ENCODE results near the gene TMTC1.
"Not testable (repeated sequence)": the region's sequence is repeated elsewhere in the genome, so short reads cannot be mapped to it uniquely, and the experiment has no call there.

Gene TMTC1

DNA sequence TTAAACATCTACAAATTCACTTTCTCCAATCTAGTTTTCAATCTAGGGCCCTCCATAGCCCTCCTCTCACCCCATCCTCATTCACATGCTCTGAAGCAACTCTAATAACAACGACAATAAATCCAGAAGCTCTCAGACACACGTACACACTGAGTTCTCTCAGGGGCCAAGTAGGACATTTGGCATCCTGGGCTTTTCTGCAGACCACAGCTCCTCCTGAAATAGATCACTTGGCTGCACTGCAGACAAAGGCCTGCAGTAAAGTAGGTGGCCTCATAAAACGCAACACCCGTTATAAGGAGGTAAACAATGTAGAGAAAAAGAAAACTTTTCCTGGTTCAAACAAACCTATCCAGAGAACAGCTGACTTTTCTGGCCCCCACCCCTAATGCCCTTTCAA lies 111.2 kb downstream of the TMTC1 start:
- no peak for DNase-seq (ENCODE audit: low read depth in 2 of 2)

DNA sequence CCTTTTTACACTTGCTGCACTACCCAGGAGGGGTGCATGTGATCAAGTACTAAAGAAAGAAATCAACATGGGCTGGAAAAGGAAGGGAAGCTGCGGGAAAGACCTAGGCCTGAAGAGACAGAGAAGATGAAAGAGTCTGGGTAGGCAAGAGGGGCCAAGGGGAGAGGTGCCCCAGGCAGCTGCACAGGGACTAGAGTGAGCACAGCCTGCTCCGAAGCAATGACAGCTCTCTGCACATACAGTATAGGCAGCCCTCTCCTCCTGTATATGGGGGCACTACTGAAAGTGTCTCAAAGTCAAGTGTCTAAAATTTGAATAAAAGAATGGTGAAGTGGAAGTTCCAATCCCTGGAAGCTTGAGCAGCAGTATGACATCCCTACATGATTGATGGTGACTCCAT lies 112.0 kb downstream of the TMTC1 start:
- no peak for DNase-seq (ENCODE audit: low read depth in 2 of 2)

DNA sequence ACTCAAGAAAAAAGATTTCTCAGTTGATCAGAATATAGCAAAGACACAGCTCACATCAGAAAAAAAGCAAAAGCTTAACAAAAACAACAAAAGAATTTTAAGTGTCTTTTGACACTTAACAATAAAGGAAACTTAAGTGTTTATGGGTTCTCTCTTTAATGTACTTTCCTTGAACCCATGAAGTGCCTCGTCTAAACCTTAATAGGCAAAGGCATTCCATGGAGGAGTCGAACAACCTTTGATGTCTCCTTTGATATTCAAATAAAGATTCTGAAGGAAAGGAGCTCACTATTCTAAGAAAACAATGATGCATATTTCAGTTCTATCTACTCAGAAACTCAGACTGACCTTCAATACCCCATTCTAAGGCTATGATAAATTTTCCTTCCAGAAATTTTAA lies 116.7 kb downstream of the TMTC1 start:
- no peak for DNase-seq (ENCODE audit: low read depth in 2 of 2)

DNA sequence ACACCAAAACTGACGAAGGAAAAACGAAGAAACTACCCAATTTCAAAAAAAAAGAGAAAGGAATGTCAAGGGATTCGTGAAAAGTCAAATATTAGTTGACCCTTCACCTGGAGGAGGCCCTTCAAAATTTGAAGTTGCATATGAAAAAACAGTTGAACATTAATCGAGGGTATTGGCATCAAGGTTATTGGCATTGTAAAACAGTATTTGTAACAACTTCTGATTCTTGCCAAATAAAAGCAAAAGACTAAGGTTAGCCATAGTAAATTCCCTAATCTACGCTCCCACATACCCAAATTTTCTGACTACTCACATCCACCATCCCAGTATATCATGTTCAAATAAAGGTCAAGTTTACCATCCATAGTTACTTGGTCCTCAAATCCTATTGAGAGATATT lies 118.6 kb downstream of the TMTC1 start:
- no peak for DNase-seq (ENCODE audit: low read depth in 2 of 2)

DNA sequence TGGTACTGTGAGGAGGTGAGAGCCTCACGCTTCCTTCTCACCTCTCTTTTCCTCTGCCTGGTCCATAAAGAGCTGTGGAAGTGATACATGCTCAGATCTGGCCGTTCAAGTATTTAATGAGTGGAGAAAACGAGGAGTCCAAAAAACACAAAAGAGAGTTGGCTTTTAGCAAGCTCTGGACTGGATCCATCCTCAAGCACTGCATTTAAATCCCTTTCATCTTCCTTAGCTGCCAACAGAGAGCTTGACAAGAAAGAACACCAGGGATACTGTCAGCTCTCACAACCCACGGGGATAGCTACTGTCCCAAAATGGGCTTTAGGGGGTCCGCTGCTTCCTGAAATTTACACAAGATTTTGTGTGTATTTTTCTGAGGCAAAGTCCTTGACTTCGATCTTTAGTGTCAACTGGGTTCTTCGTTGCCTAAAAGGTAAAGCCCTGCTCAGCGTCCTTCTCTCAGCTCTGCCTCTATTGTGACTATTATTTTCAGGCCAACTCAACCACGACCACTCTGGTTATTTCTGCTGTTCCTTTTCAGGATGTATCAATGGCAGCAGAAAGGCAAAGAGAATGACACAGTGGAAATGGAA lies 120.9 kb downstream of the TMTC1 start:
- DNase-seq (ENCODE audit: low read depth in 2 of 2), result no peak

DNA sequence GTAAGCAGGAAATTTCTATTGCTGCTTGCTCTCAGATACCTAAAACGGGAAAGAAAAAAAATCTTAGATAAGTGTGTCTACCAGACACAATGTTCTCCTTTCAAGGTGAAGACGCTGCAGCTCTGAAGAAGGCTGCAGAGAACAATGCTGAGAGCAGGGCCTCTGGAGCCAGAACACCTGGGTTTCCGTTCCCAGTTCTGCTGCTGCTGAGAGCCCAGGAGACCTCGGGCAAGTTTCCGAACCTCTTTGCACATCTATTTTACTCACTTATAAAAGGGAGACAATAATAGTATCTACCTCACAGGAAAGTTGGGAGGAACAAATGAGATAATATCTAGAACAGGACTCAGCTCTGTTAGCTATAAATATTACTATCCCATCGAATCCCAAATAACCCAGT lies 122.9 kb downstream of the TMTC1 start:
- DNase-seq (ENCODE audit: low read depth in 2 of 2), result no peak

DNA sequence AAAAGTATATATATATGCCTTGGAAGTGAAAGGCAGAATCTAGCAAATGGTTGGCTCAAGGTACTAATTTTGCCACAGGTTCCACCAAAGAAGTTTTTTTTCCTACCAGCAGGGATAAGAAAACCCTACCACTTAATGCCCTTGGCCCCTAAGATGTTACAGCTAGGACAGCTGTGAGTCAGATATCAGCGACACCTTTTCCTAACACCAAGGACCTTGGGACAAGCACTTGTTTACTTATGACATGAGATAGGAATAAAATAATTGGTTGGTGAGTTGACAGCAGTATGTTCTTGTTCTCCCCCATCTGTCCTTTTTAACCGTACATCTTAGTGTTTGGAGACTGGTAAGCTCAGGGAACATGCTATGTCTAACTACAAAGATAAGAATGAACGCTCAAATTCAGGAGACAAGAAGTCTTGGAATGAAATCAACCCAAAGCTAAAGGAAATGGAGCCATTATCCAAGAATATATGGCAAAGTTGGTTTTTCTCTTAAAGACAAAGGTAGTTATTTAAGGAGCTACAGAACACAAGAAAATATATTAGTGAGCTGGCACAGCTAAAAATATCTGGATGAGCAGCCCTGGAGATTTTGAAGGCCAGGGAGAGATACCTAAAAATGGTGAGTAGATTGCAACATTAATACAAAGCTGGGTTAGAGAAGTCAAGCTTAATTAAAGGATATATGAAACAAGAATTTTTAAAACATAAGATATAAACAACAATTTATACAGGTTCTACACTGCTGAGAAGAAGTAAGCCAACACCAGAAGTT lies 126.8 kb downstream of the TMTC1 start:
- no peak for DNase-seq (ENCODE audit: low read depth in 2 of 2)

DNA sequence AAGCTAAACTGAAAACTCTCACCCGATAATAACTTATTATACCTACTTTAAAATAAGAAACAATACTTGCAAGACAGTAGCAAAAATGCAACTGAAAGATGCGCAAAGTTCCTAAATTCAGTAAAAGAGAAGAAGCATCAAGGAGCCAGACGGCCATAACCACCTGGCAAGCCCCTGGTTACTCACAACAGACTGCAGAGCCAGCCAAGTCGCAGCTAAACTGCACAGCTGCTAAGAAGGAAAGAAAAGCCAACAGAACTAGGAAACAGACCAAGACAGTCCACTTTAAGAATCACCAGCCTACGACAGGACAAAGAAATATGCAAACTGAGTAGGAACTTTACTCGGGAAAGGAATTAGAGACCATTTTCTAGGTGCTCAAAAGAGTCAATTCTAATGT lies 127.9 kb downstream of the TMTC1 start:
- DNase-seq (ENCODE audit: low read depth in 2 of 2), result no peak

DNA sequence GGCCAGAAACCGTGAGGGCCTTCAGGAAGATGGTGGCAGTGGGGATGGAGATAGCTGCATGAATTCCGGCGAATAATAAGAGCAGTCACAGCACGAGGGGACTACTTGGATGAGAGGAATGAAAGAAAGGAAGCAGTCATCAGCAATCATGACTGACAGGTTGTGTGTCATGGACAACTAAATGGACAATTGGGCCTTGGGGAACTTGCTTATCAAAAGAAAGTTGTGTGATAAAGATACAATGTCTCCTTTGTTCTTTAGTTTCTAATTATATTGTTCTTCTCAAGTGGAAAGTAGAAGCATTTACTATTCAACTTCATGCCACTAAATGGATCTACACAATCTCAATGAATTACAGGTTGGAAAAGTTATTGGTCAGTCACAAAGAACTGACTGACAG lies 130.5 kb downstream of the TMTC1 start:
- no peak for DNase-seq (ENCODE audit: low read depth in 2 of 2)

DNA sequence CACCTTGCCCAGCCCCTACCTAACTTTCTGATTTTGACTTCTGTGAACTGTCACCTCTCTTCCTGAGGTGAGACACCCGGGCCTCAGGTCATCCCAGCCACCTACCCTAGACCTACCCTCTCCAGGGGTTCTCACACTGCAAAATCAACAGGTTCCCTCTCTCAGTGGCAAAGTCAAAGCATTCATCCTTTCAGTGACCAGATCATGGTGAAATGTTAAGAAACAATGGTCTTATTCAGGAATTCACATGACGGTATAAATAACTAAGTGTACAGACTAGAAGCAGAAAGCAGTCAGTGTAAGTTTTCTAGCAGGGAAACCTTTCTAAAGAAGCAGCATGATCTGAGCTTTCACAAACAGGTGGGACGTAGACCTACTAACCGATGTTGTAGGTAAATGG lies 133.4 kb downstream of the TMTC1 start:
- no peak for DNase-seq (ENCODE audit: low read depth in 2 of 2)

DNA sequence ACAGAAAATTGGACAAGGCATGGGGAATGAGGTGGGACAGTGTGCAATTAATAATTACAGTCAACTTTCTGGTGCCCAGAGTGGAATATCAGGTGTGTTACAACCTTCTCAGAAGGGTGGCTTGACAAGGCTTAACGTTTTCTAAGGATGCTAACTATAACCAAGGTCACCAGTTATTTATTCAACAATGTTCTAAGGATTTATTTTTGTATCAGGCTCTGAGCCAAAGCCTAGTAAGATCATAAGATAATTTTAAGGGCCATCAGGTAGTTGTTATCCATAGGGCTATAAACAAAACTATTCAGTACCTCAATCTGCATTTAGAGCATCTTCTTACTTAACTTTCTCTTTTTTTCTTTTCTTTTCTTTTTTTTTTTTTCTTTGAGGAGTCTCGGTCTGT lies 134.0 kb downstream of the TMTC1 start:
- DNase-seq (ENCODE audit: low read depth in 2 of 2), result no peak

DNA sequence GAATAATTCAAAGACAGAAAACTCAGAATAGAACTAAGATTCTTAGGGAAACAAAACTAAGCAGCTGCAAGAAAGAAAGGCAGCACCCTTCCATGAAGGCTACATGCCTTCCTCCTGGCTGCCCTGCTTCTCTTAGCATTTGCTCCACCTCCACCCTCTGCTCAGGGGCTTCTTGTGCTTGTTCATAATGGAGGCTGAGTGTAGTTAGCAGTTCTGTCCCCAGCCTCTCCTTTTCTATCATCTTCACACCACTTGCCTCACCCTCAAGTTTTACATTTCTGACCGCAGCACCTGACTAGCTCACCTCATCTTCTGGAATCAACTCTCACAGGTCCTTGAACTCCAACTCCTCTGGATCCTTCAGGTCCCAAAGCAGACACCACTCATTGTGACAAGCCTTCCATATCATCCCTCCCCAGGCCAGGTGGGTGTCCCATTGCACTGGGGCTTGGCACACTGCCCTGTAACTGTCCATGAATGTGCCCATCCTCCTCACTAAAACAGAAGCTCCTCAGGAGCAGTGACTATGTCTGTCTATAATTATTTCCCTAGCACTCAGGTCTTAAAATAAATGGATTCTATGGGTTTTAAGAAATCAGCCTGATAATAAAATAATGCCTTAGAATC lies 139.1 kb downstream of the TMTC1 start:
- no peak for DNase-seq (ENCODE audit: low read depth in 2 of 2)

DNA sequence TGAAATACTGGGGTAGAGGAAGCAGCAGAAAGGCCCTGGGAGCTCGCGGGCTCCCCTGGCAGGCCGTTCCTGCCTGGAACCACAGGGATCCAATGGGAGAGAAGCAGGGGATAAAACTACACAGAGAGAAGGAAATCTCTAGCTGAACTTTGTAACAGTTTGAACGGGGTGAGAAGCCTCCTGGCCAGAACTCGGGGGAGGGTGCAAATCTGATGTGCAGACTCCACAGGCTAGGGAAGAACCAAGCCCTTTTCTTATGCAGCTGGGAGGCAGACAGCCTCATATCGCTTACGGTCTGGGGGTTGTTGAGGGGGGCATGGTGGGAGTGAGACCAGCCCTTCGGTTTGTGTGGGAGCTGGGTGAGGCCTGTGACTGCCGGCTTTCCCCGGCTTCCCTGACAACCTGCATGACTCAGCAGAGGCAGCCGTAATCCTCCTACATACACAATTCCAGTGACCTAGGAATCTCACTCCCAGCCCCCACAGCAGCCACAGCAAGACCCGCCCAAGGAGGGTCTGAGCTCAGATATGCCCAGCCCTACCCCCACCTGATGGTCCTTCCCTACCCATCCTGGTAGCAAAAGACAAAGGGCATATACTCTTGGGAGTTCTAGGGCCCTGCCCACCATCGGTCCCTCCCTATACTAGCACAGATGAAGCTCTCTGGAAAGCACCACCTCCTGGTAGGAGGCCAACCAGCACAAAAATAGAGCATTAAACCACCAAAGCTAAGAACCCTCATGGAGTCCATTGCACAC lies 143.0 kb downstream of the TMTC1 start:
- no peak for DNase-seq (ENCODE audit: low read depth in 2 of 2)

DNA sequence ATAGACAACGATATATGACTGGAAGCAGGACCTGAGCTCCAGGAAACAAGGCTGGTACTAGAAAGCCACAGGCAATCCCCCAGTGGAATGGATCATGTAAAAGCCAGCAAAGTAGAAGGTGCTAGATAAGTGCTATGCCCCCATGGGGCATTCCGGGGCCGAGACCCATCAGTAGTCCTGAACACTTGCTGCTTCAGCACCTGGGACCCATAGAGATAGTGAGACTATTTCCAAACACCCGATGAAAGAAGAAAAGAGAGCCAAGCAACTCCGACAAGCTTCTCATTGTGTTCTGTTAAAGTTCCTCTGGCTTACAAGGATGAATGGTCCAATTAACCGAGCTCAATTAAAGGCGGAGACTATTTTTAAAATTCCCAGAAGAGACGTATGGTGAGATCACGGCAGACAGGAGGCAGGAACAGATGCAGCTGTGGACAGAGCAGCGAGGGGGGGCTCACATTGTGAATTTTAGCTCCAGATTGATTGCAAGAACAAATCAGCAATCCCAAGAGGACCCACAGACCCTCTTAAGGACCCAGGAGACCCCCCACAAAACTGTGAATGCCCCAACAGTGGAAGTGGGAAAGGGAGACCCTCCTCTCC lies 143.7 kb downstream of the TMTC1 start:
- DNase-seq (ENCODE audit: low read depth in 2 of 2), result no peak

DNA sequence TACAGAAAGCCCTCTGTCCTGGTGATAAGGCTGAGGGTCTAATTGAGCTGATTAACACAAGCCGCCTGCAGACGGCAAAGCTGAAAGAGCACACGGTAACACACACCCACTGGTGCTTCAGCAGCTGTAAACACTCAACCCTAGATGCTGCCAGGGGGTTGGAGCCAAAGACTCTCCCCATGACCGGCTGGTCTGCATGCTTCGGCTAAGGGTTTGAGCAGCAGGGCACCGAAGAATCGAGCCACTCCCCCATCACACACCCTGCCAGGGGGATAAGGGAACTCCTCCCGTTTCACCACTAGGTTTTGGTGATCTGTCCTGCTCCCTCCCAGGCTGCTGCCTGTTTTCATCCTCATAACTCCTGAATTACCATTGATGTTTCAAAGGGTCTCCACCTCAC lies 145.2 kb downstream of the TMTC1 start:
- no peak for DNase-seq (ENCODE audit: low read depth in 2 of 2)

DNA sequence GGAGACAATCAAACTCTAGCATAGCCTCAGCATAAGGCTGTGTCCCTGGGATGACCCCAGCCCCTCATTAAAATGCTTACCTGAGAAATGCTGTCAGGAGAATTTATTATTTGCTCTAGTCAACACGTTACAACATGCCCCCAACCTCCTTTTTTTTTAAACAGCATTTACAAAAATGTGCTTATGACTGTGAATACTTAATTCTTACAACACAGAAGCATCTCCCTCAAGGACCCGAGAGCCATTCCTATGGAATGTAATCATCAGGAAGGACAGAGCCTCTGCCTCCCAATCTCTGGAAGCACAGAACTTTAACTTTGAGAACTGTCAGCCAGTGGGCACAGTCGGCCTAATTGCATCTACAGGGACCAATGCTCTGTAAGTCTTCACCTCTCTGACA lies 149.7 kb downstream of the TMTC1 start:
- DNase-seq (ENCODE audit: low read depth in 2 of 2), result no peak

DNA sequence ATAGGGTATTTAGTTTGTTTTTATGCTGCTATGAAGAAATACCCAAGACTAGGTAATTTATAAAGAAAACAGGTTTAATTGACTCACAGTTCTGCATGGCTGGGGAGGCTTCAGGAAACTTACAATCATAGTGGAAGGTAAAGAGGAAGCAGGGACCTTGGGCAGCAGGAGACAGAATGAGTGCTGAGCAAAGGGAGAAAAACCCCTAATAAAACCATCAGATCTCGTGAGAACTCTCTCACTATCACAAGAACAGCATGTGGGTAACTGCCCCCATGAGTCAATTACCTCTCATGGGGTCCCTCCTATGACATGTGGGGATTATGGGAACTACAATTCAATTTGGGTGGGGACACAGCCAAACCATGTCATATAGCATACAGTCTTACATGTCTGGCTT lies 153.6 kb downstream of the TMTC1 start:
- DNase-seq (ENCODE audit: low read depth in 2 of 2), result not testable (repeated sequence)

DNA sequence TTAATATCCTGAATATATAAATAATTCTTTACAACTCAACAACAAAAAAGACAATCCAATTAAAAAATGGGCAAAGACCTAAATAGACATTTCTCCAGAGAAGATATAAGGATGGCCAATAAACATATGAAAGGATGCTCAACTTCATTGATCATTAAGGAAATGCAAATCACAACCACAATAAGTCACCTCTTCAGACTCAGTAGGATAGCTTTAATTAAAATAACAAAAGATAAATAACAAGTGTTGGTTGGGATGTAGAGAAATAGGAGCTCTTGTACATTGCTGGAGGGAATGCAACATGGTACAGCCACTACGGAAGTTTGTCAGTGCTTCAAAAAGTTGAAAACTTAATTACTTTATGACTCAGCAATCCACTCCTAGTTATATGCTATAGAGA lies 156.5 kb downstream of the TMTC1 start:
- DNase-seq (ENCODE audit: low read depth in 2 of 2), result no peak

DNA sequence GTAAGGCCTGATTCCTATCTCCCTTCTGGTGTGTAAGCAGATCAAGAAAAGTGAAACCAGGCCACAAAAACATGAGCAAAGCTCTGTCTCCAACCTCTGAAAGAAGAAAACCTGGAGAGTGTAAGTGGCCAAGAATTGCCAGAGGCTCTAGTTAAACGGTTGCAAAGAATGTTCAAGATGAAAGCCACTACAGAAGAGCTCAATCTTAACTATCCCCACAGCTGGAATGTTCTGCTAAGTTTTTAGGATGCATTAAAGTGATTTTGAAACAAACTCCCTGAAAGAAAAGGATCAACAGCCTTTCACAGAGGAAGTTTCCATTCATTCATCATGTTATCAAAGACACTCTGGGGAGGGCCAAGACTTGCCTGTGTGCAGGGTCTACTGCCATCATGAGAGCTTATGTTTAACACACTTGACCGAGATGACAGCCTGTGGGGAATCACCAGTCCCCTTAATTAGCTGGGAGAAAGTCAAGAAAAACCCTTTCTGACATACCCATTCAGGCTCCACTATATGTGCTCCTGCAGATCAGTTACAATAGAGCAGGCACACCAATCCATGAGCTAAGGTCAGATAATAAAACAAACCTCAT lies 158.3 kb downstream of the TMTC1 start:
- DNase-seq (ENCODE audit: low read depth in 2 of 2), result no peak

DNA sequence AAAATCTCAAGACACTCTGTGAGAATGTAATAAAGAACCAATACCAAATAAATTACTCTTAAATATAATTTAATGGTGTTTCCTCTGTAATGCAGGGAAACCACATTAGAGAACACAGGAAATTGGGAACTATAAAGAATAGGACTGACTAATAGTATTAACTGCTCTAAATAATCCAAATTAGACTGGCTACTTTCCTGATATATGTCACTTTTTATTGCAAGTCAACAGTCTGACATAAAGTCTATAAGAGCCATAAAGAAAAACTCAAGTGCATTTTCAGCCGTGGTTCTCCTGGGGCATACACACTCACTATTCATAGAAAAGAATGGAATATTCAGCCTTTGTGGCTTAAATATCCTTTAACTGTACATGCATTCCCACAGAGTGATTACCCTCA lies 161.5 kb downstream of the TMTC1 start:
- no peak for DNase-seq (ENCODE audit: low read depth in 2 of 2)

DNA sequence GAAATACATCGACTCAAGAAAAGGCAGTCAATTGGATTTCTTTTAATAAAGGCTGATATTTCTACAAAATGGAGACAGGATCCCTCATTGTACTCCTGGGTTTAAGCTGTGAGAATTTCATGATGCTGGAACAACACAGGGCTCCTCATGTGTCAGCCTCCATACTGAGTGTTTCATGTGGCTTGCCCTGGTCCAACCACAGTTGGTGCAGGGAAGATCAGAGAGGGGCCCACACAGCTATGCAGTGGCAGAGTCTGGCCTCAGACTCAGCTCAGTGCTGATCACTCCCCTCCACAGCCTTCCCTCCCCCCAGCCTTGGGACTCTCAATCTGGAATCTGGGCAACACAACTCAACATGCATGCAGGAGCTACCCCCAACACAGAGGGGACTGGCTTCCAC lies 163.7 kb downstream of the TMTC1 start:
- no peak for DNase-seq (ENCODE audit: low read depth in 2 of 2)

DNA sequence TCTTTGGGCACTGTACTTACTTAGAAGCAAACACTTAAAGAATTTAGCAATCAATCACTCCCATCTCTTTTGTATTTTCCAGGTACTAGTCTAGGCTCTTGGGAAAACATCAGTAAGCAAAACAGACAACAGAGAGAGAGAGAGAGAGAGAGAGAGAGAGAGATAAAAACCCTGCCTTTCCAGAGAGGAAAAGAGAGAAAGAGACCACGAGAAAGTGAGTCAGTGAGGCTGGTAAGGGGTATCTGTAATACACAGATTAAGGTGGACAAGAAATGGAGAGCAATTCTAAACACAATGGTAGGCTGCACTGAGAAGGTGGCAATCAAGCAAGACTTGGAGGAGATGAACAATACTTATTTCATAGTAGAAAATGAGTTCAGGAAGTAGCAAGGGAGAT lies 166.3 kb downstream of the TMTC1 start:
- no peak for DNase-seq (ENCODE audit: low read depth in 2 of 2)

All from stimulated activated CD8-positive, alpha-beta memory T cell treated with anti-CD3 and anti-CD28 coated beads, Interleukin-15, amount 100 ng/mL, for 4 hours (primary cell).